ENCODE results near the gene VPS52.

The VPS52 gene

GRCh38 chr6:33205191-33206026, 66.3 kb downstream of the VPS52 start:
- peaks cover 23% of the 10 kb centered on the region for H3K79me1 ChIP-seq (ENCODE audit: low read length)

GRCh38 chr6:33204415-33205190, 67.1 kb downstream of the VPS52 start, which contains the start of gene HSD17B8:
Gene HSD17B8 (plus strand): TSS chr6:33204655. CDS start chr6:33204669, 14 bp downstream.
- H3K23ac ChIP-seq (ENCODE audit: low read length): peak within 1 kb of the TSS; percentile 37
- no peak within 1 kb of the TSS for H3K4ac ChIP-seq (ENCODE audit: low read depth, low read length)
- peaks cover 12% of the 10 kb centered on the region for H3K36me3 ChIP-seq (ENCODE audit: control insufficient read depth, insufficient read depth, low read length)
- peaks cover 22% of the 10 kb centered on the region for H3K79me1 ChIP-seq (ENCODE audit: low read length)
- H3K56ac ChIP-seq (ENCODE audit: low read length): peak within 1 kb of the TSS; percentile 92
- no CpG with 5 or more reads among the region's 48 CpGs for WGBS (ENCODE audit: extremely low coverage, insufficient coverage, low lambda C conversion rate)
- no peak within 1 kb of the TSS for H3K27ac ChIP-seq (ENCODE audit: low read depth, low read length)
- H2AK5ac ChIP-seq (ENCODE audit: low read length): no peak within 1 kb of the TSS
- H4K8ac ChIP-seq (ENCODE audit: low read depth, low read length): no peak within 1 kb of the TSS
- H2BK5ac ChIP-seq (ENCODE audit: low read length): peak within 1 kb of the TSS; percentile 37
- peaks cover 15% of the 10 kb centered on the region for H3K4me1 ChIP-seq (ENCODE audit: control insufficient read depth, low read depth, low read length)
- H3K9ac ChIP-seq (ENCODE audit: low read length): peak within 1 kb of the TSS; percentile 86
- peak within 1 kb of the TSS; percentile 77 for H3K4me2 ChIP-seq (ENCODE audit: low read length)
- H2BK120ac ChIP-seq (ENCODE audit: low read depth, low read length): no peak within 1 kb of the TSS
- H3K4me3 ChIP-seq (ENCODE audit: low read length): peak within 1 kb of the TSS; percentile 85
- peaks cover 19% of the 10 kb centered on the region for H3K79me2 ChIP-seq (ENCODE audit: control insufficient read depth, insufficient read depth, low read length)
- no peak within 1 kb of the TSS for H3K18ac ChIP-seq (ENCODE audit: low read length)
- H3K27me3 ChIP-seq (ENCODE audit: insufficient read depth, low read length, poor library complexity): no peaks in the 10 kb centered on the region
- DNase-seq: peak; percentile 95
- H2BK15ac ChIP-seq (replicated peaks; ENCODE audit: low read depth): no peak within 1 kb of the TSS
- no peak within 1 kb of the TSS for H4K5ac ChIP-seq (ENCODE audit: low read length)

More at GRCh38 chr6:33205191-33206026, 66.3 kb downstream of the VPS52 start:
- H2AK5ac ChIP-seq (ENCODE audit: low read length): no peak overlapping the region
- no peak overlapping the region for H3K4me3 ChIP-seq (ENCODE audit: low read length)
- H4K5ac ChIP-seq (ENCODE audit: low read length): no peak overlapping the region
- no peak overlapping the region for H3K18ac ChIP-seq (ENCODE audit: low read length)
- no peak overlapping the region for H3K27ac ChIP-seq (ENCODE audit: low read depth, low read length)
- DNase-seq: peak; percentile 86
- peak overlapping the region; percentile 86 for H3K9ac ChIP-seq (ENCODE audit: low read length)
- H3K27me3 ChIP-seq (ENCODE audit: insufficient read depth, low read length, poor library complexity): no peaks in the 10 kb centered on the region
- H4K8ac ChIP-seq (ENCODE audit: low read depth, low read length): no peak overlapping the region
- H3K79me2 ChIP-seq (ENCODE audit: control insufficient read depth, insufficient read depth, low read length): peaks cover 19% of the 10 kb centered on the region
- H3K4ac ChIP-seq (ENCODE audit: low read depth, low read length): no peak overlapping the region
- H2BK15ac ChIP-seq (replicated peaks; ENCODE audit: low read depth): no peak overlapping the region
- H3K4me2 ChIP-seq (ENCODE audit: low read length): peak overlapping the region; percentile 77
- H3K23ac ChIP-seq (ENCODE audit: low read length): no peak overlapping the region
- no peak overlapping the region for H2BK120ac ChIP-seq (ENCODE audit: low read depth, low read length)
- peaks cover 15% of the 10 kb centered on the region for H3K4me1 ChIP-seq (ENCODE audit: control insufficient read depth, low read depth, low read length)
- H2BK5ac ChIP-seq (ENCODE audit: low read length): no peak overlapping the region
- no CpG with 5 or more reads among the region's 17 CpGs for WGBS (ENCODE audit: extremely low coverage, insufficient coverage, low lambda C conversion rate)
- H3K56ac ChIP-seq (ENCODE audit: low read length): peak overlapping the region; percentile 92
- H3K36me3 ChIP-seq (ENCODE audit: control insufficient read depth, insufficient read depth, low read length): peaks cover 12% of the 10 kb centered on the region

GRCh38 chr6:33204165-33204414, 67.6 kb downstream of the VPS52 start:
- Histone ChIP-seq H3K79me1 (ENCODE audit: low read length) (peaks cover 23% of the 10 kb centered on the region), H3K36me3 (ENCODE audit: control insufficient read depth, insufficient read depth, low read length) (peaks cover 12% of the 10 kb centered on the region), H3K4me2 (ENCODE audit: low read length) (no peak overlapping the region), H3K4ac (ENCODE audit: low read depth, low read length) (no peak overlapping the region), H3K27ac (ENCODE audit: low read depth, low read length) (no peak overlapping the region), H2BK5ac (ENCODE audit: low read length) (no peak overlapping the region), H4K8ac (ENCODE audit: low read depth, low read length) (no peak overlapping the region), H3K4me1 (ENCODE audit: control insufficient read depth, low read depth, low read length) (peaks cover 15% of the 10 kb centered on the region), H2AK5ac (ENCODE audit: low read length) (no peak overlapping the region), H2BK15ac (replicated peaks; ENCODE audit: low read depth) (no peak overlapping the region), H3K79me2 (ENCODE audit: control insufficient read depth, insufficient read depth, low read length) (peaks cover 21% of the 10 kb centered on the region), H3K9ac (ENCODE audit: low read length) (no peak overlapping the region), H3K18ac (ENCODE audit: low read length) (no peak overlapping the region), H3K56ac (ENCODE audit: low read length) (no peak overlapping the region), H4K5ac (ENCODE audit: low read length) (no peak overlapping the region), H2BK120ac (ENCODE audit: low read depth, low read length) (no peak overlapping the region), H3K27me3 (ENCODE audit: insufficient read depth, low read length, poor library complexity) (no peaks in the 10 kb centered on the region), H3K23ac (ENCODE audit: low read length) (no peak overlapping the region), H3K4me3 (ENCODE audit: low read length) (no peak overlapping the region)
- DNase-seq: no peak
- WGBS (ENCODE audit: extremely low coverage, insufficient coverage, low lambda C conversion rate): no CpG with 5 or more reads among the region's 4 CpGs

- WGBS (ENCODE audit: extremely low coverage, insufficient coverage, low lambda C conversion rate): no CpG with 5 or more reads among the region's 7 CpGs
- DNase-seq: no peak
- Histone ChIP-seq H3K18ac (ENCODE audit: low read length) (no peak overlapping the region), H3K23ac (ENCODE audit: low read length) (no peak overlapping the region), H3K27ac (ENCODE audit: low read depth, low read length) (no peak overlapping the region), H3K9ac (ENCODE audit: low read length) (no peak overlapping the region), H2AK5ac (ENCODE audit: low read length) (no peak overlapping the region), H4K8ac (ENCODE audit: low read depth, low read length) (no peak overlapping the region), H4K5ac (ENCODE audit: low read length) (no peak overlapping the region), H2BK15ac (replicated peaks; ENCODE audit: low read depth) (no peak overlapping the region), H3K4me2 (ENCODE audit: low read length) (no peak overlapping the region), H3K4me1 (ENCODE audit: control insufficient read depth, low read depth, low read length) (peaks cover 12% of the 10 kb centered on the region), H3K56ac (ENCODE audit: low read length) (no peak overlapping the region), H2BK120ac (ENCODE audit: low read depth, low read length) (no peak overlapping the region), H3K79me2 (ENCODE audit: control insufficient read depth, insufficient read depth, low read length) (peaks cover 21% of the 10 kb centered on the region), H3K4me3 (ENCODE audit: low read length) (no peak overlapping the region), H3K27me3 (ENCODE audit: insufficient read depth, low read length, poor library complexity) (no peaks in the 10 kb centered on the region), H3K4ac (ENCODE audit: low read depth, low read length) (no peak overlapping the region), H2BK5ac (ENCODE audit: low read length) (no peak overlapping the region), H3K79me1 (ENCODE audit: low read length) (peaks cover 20% of the 10 kb centered on the region), H3K36me3 (ENCODE audit: control insufficient read depth, insufficient read depth, low read length) (peaks cover 12% of the 10 kb centered on the region)
These were observed 68.1 kb downstream of the VPS52 start for GRCh38 chr6:33203443-33204164.

GRCh38 chr6:33202799-33203198, 68.9 kb downstream of the VPS52 start:
- Histone ChIP-seq H3K4me2 (ENCODE audit: low read length) (no peak overlapping the region), H2BK15ac (replicated peaks; ENCODE audit: low read depth) (no peak overlapping the region), H3K18ac (ENCODE audit: low read length) (no peak overlapping the region), H3K9ac (ENCODE audit: low read length) (no peak overlapping the region), H3K79me2 (ENCODE audit: control insufficient read depth, insufficient read depth, low read length) (peaks cover 21% of the 10 kb centered on the region), H2BK5ac (ENCODE audit: low read length) (no peak overlapping the region), H3K23ac (ENCODE audit: low read length) (no peak overlapping the region), H3K27ac (ENCODE audit: low read depth, low read length) (no peak overlapping the region), H3K56ac (ENCODE audit: low read length) (no peak overlapping the region), H4K5ac (ENCODE audit: low read length) (no peak overlapping the region), H2BK120ac (ENCODE audit: low read depth, low read length) (no peak overlapping the region), H3K4ac (ENCODE audit: low read depth, low read length) (no peak overlapping the region), H3K79me1 (ENCODE audit: low read length) (peaks cover 20% of the 10 kb centered on the region), H3K36me3 (ENCODE audit: control insufficient read depth, insufficient read depth, low read length) (peaks cover 12% of the 10 kb centered on the region), H3K4me1 (ENCODE audit: control insufficient read depth, low read depth, low read length) (peaks cover 12% of the 10 kb centered on the region), H4K8ac (ENCODE audit: low read depth, low read length) (no peak overlapping the region), H3K27me3 (ENCODE audit: insufficient read depth, low read length, poor library complexity) (no peaks in the 10 kb centered on the region), H2AK5ac (ENCODE audit: low read length) (no peak overlapping the region), H3K4me3 (ENCODE audit: low read length) (no peak overlapping the region)
- WGBS (ENCODE audit: extremely low coverage, insufficient coverage, low lambda C conversion rate): no CpG with 5 or more reads among the region's 6 CpGs
- no peak for DNase-seq
